OCI-LY7 (cell line): ENCODE results near the gene CDK19. TPM values are rescaled to one million over a fixed set of nuclear protein-coding genes. Genes with fewer than 3 reads are reported as not detected.

Experiments used
- BruUV-seq: library from RNA; stranded (reverse); fragments of 400-500 nt; replicated peaks from 2 replicates; lab custom pipeline; 2021; lab: Mats Ljungman, UMichigan
- CTCF ChIA-PET: fragments of 300-600 bp; sonication (Branson Sonifier 250); formaldehyde crosslinking; loops from one replicate; lab custom pipeline; 2022; ENCODE audit warnings: antibody characterized with exemption; ENCODE audit not compliant: unreplicated experiment; lab: Charles Lee
- POLR2A ChIA-PET: fragments of 300-600 bp; sonication (Branson Sonifier 250); formaldehyde crosslinking; loops from one replicate; lab custom pipeline; 2022; ENCODE audit warnings: antibody characterized with exemption; lab: Charles Lee
- DNase-seq: peaks from one replicate; pipeline ENCODE4 v3.0.0-alpha.2; 2015; ENCODE audit warnings: low spot score
- H2AFZ ChIP-seq: fragments of 200-600 bp; sonication (generic), shearing (Covaris generic); 2 replicates; pipeline ENCODE4 v1.6.1; 2014; ENCODE audit warnings: mild to moderate bottlenecking, antibody characterized with exemption, low read length, moderate library complexity
- H3K27ac ChIP-seq: fragments of 200-600 bp; sonication (generic); 2 replicates; pipeline ENCODE4 v1.5.1; 2014; ENCODE audit warnings: mixed run types, low read depth, mild to moderate bottlenecking, moderate library complexity, low read length, inconsistent platforms; ENCODE audit not compliant: poor library complexity, severe bottlenecking
- H3K36me3 ChIP-seq: fragments of 200-600 bp; sonication (generic); 2 replicates; pipeline ENCODE4 v1.6.1; 2014; ENCODE audit warnings: mild to moderate bottlenecking, antibody characterized with exemption, low read length, moderate library complexity, mixed read lengths; ENCODE audit not compliant: insufficient read depth
- H3K4me1 ChIP-seq: fragments of 200-600 bp; sonication (generic); 2 replicates; pipeline ENCODE4 v1.5.1; 2014; ENCODE audit warnings: mild to moderate bottlenecking, low read length; ENCODE audit not compliant: insufficient read depth, poor library complexity, severe bottlenecking
- H3K4me2 ChIP-seq: fragments of 200-600 bp; sonication (generic); 2 replicates; pipeline ENCODE4 v1.6.1; 2014; ENCODE audit warnings: mild to moderate bottlenecking, low read length
- H3K4me3 ChIP-seq: fragments of 200-600 bp; sonication (generic); 2 replicates; pipeline ENCODE4 v1.5.1; 2014; ENCODE audit warnings: mild to moderate bottlenecking, low read depth, low read length; ENCODE audit not compliant: poor library complexity, severe bottlenecking
- H3K79me2 ChIP-seq: fragments of 200-600 bp; sonication (generic); 2 replicates; pipeline ENCODE4 v1.6.1; 2016; ENCODE audit warnings: low read depth, mild to moderate bottlenecking, low read length, moderate library complexity, mixed read lengths; ENCODE audit not compliant: insufficient read depth
- H3K9me2 ChIP-seq: fragments of 200-600 bp; sonication (generic); 2 replicates; pipeline ENCODE4 v1.6.1; 2016; ENCODE audit warnings: mild to moderate bottlenecking, low read length, mixed read lengths; ENCODE audit not compliant: insufficient read depth
- H3K9me3 ChIP-seq: fragments of 200-600 bp; sonication (generic); 2 replicates; pipeline ENCODE4 v1.6.1; 2014; ENCODE audit warnings: mild to moderate bottlenecking, mixed run types, low read length, mixed read lengths
- H4K20me1 ChIP-seq: fragments of 200-600 bp; sonication (generic); 2 replicates; pipeline ENCODE4 v1.6.1; 2014; ENCODE audit warnings: mild to moderate bottlenecking, antibody characterized with exemption, low read length, moderate library complexity, mixed read lengths; ENCODE audit not compliant: insufficient read depth
- EZH2phosphoT487 ChIP-seq: fragments of 200-600 bp; sonication (generic); IDR thresholded peaks from 2 replicates; pipeline ENCODE4 v1.6.1; 2018; ENCODE audit warnings: low read depth, borderline replicate concordance, mild to moderate bottlenecking, mixed run types, antibody characterized with exemption, low read length, moderate library complexity, mixed read lengths
- intact Hi-C: fragments of 100-400 bp; cut with micrococcal nuclease; formaldehyde crosslinking; loops from one replicate; pipeline ENCODE4 v1.10.0; 2022; ENCODE audit not compliant: unreplicated experiment
- total RNA-seq, 2 experiments: library from RNA; depleted of rRNA in 1 of 2; stranded (reverse); fragments of >200 nt in 1 of 2; shearing (Covaris generic) in 1 of 2; gene quantifications; 2 replicates each; pipeline ENCODE4 v1.2.3, GENCODE V29; 2014 to 2022
- TF ChIP-seq, protein P1 (sequence below): fragments of 200-600 bp; sonication (generic); conservative IDR thresholded peaks from 2 replicates; pipeline ENCODE4 v1.5.1; 2014; ENCODE audit warnings: mild to moderate bottlenecking, antibody characterized with exemption, low read length, moderate library complexity, mixed read lengths

The CDK19 gene
- total RNA-seq, 2 experiments from 2014 or later: 15.4 to 35.6 TPM

DNA sequence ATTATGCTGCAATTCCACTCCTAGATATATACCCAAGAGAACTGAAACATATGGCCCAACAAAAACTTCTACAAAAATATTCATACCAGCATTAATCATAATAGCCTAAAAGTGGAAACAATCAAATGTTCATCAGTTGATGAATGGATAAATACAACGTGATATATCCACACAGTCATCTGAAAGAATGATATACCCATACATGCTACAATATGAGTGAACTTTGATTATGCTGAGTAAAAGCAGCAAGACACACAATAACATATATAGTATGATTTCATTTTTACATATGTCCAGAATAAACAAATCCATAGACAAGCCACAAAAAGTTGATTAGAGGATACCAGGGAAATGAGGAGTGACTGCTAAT, 30.7 kb downstream of the CDK19 start:
- Histone ChIP-seq H3K79me2 (no peaks in the 10 kb centered on the region; the same call in 1 of the 2 replicates), H3K4me3 (no peak overlapping the region), H2AFZ (no peak overlapping the region), H3K36me3 (peaks cover 5% of the 10 kb centered on the region; the same call in 1 of the 2 replicates), H3K9me2 (no peaks in the 10 kb centered on the region), H3K4me1 (peaks cover 12% of the 10 kb centered on the region), H3K9me3 (peaks cover 9% of the 10 kb centered on the region; the same call in 1 of the 2 replicates), H4K20me1 (no peaks in the 10 kb centered on the region), H3K27ac (no peak overlapping the region), H3K4me2 (no peak overlapping the region)
- no TSS peak for BruUV-seq
- intact Hi-C loops: no loop called here
- TF ChIP-seq, protein P1, sequence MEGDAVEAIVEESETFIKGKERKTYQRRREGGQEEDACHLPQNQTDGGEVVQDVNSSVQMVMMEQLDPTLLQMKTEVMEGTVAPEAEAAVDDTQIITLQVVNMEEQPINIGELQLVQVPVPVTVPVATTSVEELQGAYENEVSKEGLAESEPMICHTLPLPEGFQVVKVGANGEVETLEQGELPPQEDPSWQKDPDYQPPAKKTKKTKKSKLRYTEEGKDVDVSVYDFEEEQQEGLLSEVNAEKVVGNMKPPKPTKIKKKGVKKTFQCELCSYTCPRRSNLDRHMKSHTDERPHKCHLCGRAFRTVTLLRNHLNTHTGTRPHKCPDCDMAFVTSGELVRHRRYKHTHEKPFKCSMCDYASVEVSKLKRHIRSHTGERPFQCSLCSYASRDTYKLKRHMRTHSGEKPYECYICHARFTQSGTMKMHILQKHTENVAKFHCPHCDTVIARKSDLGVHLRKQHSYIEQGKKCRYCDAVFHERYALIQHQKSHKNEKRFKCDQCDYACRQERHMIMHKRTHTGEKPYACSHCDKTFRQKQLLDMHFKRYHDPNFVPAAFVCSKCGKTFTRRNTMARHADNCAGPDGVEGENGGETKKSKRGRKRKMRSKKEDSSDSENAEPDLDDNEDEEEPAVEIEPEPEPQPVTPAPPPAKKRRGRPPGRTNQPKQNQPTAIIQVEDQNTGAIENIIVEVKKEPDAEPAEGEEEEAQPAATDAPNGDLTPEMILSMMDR: no peak
- TF ChIP-seq EZH2phosphoT487: no peak
- CTCF ChIA-PET: no interaction called here
- POLR2A ChIA-PET: no interaction called here
- DNase-seq: no peak

DNA sequence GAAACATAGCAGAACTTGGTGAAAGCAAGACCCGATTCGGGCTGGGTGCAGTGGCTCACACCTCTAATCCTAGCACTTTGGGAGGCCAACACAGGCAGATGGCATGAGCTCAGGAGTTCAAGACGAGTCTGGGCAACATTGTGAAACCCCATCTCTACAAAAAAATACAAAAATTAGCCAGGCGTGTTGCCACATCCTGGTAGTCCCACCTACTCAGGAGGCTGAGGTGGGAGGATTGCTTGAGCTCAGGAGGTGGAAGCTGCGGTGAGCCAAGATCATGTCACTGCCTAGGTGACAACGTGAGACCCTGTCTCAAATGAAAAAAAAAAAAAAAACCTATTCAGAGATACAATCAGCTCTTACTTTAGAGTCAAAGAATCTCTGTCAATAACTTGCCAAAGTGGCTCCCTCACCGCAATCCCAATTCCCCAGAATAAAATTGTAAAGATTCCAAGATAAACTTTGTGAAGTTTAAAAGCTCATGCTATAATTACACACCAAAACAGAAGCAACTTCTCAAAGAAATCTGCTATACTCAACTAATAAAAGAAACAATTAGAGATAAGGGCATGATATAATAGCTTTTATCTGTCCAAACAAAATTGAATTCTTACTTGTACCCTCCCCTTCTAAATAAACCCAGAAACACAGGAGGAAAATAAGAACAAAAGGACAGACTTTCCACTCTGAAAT, 33.6 kb downstream of the CDK19 start:
- H3K27ac ChIP-seq: no peak overlapping the region
- ChIA-PET CTCF (no interaction called here), POLR2A (interaction anchor here (0.6 to 1.5 kb wide), 9 partner anchors 8 to 191 kb away, joined by 3 to 5 read pairs (median 3); partner anchors contain the start of gene CDK19)
- no peak overlapping the region for H2AFZ ChIP-seq
- no peak overlapping the region for H3K4me2 ChIP-seq
- H3K4me3 ChIP-seq: no peak overlapping the region
- DNase-seq: no peak
- no peaks in the 10 kb centered on the region for H3K9me3 ChIP-seq
- H3K79me2 ChIP-seq: peaks cover 3% of the 10 kb centered on the region; the same call in 1 of the 2 replicates
- intact Hi-C loops: no loop called here
- no TSS peak for BruUV-seq
- TF ChIP-seq, protein P1: no peak
- no peak for TF ChIP-seq EZH2phosphoT487
- no peaks in the 10 kb centered on the region; the same call in 1 of the 2 replicates for H3K36me3 ChIP-seq
- no peaks in the 10 kb centered on the region for H3K9me2 ChIP-seq
- H3K4me1 ChIP-seq: peaks cover 12% of the 10 kb centered on the region
- H4K20me1 ChIP-seq: no peaks in the 10 kb centered on the region

DNA sequence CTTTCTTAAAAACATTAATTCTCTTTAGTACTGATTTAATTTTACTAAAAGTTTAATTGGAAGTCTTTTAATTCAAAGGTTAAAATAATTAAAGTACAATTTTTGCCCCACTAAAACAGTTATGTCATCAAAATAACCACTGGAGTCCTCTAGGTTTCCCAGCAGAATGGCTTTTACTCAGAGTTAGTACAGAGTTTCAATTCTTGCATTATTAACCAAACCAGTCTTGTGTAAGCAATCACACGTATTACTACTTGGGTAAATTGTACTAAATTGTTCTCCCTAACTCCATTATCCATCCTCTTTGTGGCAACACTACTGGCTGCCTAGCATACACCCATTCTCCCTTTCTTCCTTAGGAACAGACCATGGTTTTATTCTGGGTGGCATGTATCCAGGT, 36.9 kb downstream of the CDK19 start:
- no peaks in the 10 kb centered on the region for H3K9me2 ChIP-seq
- no peak overlapping the region for H3K27ac ChIP-seq
- no TSS peak for BruUV-seq

More for the DNA sequence above, 36.9 kb downstream of the CDK19 start:
- ChIA-PET POLR2A (no interaction called here), CTCF (no interaction called here)
- Histone ChIP-seq H3K4me1 (peaks cover 9% of the 10 kb centered on the region), H3K4me3 (no peak overlapping the region), H3K9me3 (no peaks in the 10 kb centered on the region), H2AFZ (no peak overlapping the region), H3K36me3 (peaks cover 4% of the 10 kb centered on the region), H3K4me2 (no peak overlapping the region), H4K20me1 (no peaks in the 10 kb centered on the region), H3K79me2 (peaks cover 3% of the 10 kb centered on the region; the same call in 1 of the 2 replicates)
- TF ChIP-seq, protein P1: no peak
- TF ChIP-seq EZH2phosphoT487: no peak
- no peak for DNase-seq
- intact Hi-C loops: no loop called here
